Left lung (tissue), 10 donors: Measurements from ENCODE around the gene VAC14. TPM values are rescaled to one million over a fixed set of nuclear protein-coding genes. Genes with fewer than 3 reads are reported as not detected.

ENCODE experiments used
- ATAC-seq: fragments of 200-7000 bp; cut with Tn5 transposase; one replicate; pipeline ENCODE4 v1.9.1; 2020; ENCODE audit warnings: moderate library complexity
- DNase-seq, 4 donors: peaks; one replicate each; pipeline ENCODE4 v3.0.0-alpha.2; 2013 to 2020
- H3K27ac ChIP-seq, 2 donors: fragments of 200-600 bp; sonication (generic) in 1 of 2; one replicate each; pipeline versions ENCODE4 v1.5.0 to v1.8.0; 2020 to 2021
- H3K27me3 ChIP-seq, 2 donors: fragments of 200-600 bp; sonication (generic) in 1 of 2; one replicate each; pipeline versions ENCODE4 v1.5.0 to v1.8.0; 2020 to 2021
- H3K36me3 ChIP-seq, 2 donors: fragments of 200-600 bp; sonication (generic) in 1 of 2; one replicate each; pipeline versions ENCODE4 v1.5.0 to v1.8.0; 2020 to 2021
- H3K4me1 ChIP-seq, 2 donors: fragments of 200-600 bp; one replicate each; pipeline ENCODE4 v1.8.0; 2021
- H3K4me3 ChIP-seq, 2 donors: fragments of 200-600 bp; sonication (generic) in 1 of 2; one replicate each; pipeline versions ENCODE4 v1.5.0 to v1.8.0; 2020 to 2021; ENCODE audit warnings: mild to moderate bottlenecking in 1 of 2
- H3K9me3 ChIP-seq, 2 donors: fragments of 200-600 bp; sonication (generic) in 1 of 2; one replicate each; pipeline versions ENCODE4 v1.5.0 to v1.8.0; 2020 to 2021
- CTCF ChIP-seq, 2 donors: fragments of 200-600 bp; sonication (generic) in 1 of 2; IDR thresholded peaks; one replicate each; pipeline versions ENCODE4 v1.5.0 to v1.8.0; 2021; ENCODE audit warnings: antibody characterized with exemption in 2 of 2
- intact Hi-C, 2 donors: fragments of 100-400 bp; cut with DNase I; formaldehyde crosslinking; loops; one replicate each; pipeline versions ENCODE4 v1.11.2 to v1.14.2; 2022
- polyA plus RNA-seq, 6 donors: library from polyadenylated mRNA; unstranded; fragments of 120-200 nt; gene quantifications; one replicate each; pipeline ENCODE4 v1.2.1, GENCODE V29; 2013; ENCODE audit not compliant: insufficient read length in 6 of 6
- total RNA-seq, 2 donors: library from RNA; stranded (reverse); fragmentation: NEBNext Ultra II Directional; extraction: Animal tissue kit (Norgen Biotek cat#: 25700); gene quantifications; one replicate each; pipeline ENCODE4 v1.2.1, GENCODE V29; 2021
- donor health status: DM: no; HTN: yes; CAD: no.
- donor health status: DM: no; HTN: no; CAD: no.

The VAC14 gene
- total and polyA plus RNA-seq, 8 donors, result 22.2 to 53.2 (median 29.2) TPM

- no peaks in the 10 kb centered on the region for H3K4me1 ChIP-seq
- H3K36me3 ChIP-seq, result peaks cover 0 to 87% of the 10 kb centered on the region in 2 donors
- no peak for TF ChIP-seq CTCF (IDR thresholded peaks at IDR 0.05)
- H3K27ac ChIP-seq, result no peak overlapping the region
- H3K9me3 ChIP-seq, result no peaks in the 10 kb centered on the region
- DNase-seq (no peak), ATAC-seq (no peak)
- intact Hi-C loops, result no loop called here
- no peaks in the 10 kb centered on the region for H3K27me3 ChIP-seq
- no peak overlapping the region for H3K4me3 ChIP-seq
Measured at GRCh38 chr16:70765491-70765890, 35.5 kb downstream of the VAC14 start.

GRCh38 chr16:70764632-70765031 lies 36.3 kb downstream of the VAC14 start:
- Histone ChIP-seq H3K4me1 (no peaks in the 10 kb centered on the region), H3K9me3 (no peaks in the 10 kb centered on the region), H3K36me3 (peaks cover 0 to 87% of the 10 kb centered on the region in 2 donors), H3K27ac (no peak overlapping the region), H3K27me3 (no peaks in the 10 kb centered on the region), H3K4me3 (no peak overlapping the region)
- DNase-seq, result no peak
- no peak for TF ChIP-seq CTCF (IDR thresholded peaks at IDR 0.05)
- no peak for ATAC-seq
- intact Hi-C loops, result no loop called here

- H3K9me3 ChIP-seq, result no peaks in the 10 kb centered on the region
- ATAC-seq (no peak), DNase-seq (no peak)
- no peak overlapping the region for H3K27ac ChIP-seq
- no peak for TF ChIP-seq CTCF (IDR thresholded peaks at IDR 0.05)
- no peaks in the 10 kb centered on the region for H3K27me3 ChIP-seq
- H3K36me3 ChIP-seq, result peaks cover 0 to 98% of the 10 kb centered on the region in 2 donors
- no peak overlapping the region for H3K4me3 ChIP-seq
- H3K4me1 ChIP-seq, result no peaks in the 10 kb centered on the region
- intact Hi-C loops, result no loop called here
Measured at GRCh38 chr16:70760221-70760620, 40.7 kb downstream of the VAC14 start.

- Histone ChIP-seq H3K27ac (no peak overlapping the region), H3K36me3 (peaks cover 0 to 98% of the 10 kb centered on the region in 2 donors), H3K4me1 (no peaks in the 10 kb centered on the region), H3K9me3 (no peaks in the 10 kb centered on the region), H3K4me3 (no peak overlapping the region), H3K27me3 (no peaks in the 10 kb centered on the region)
- DNase-seq (no peak), ATAC-seq (no peak)
- intact Hi-C loops, result no loop called here
- TF ChIP-seq CTCF (IDR thresholded peaks at IDR 0.05), result no peak
Measured at GRCh38 chr16:70759666-70760065, 41.3 kb downstream of the VAC14 start.

- H3K27me3 ChIP-seq, result no peaks in the 10 kb centered on the region
- no peak overlapping the region for H3K4me3 ChIP-seq
- DNase-seq, result no peak
- no peak for ATAC-seq
- peaks cover 0 to 98% of the 10 kb centered on the region in 2 donors for H3K36me3 ChIP-seq
- no peak for TF ChIP-seq CTCF (IDR thresholded peaks at IDR 0.05)
- no peak overlapping the region for H3K27ac ChIP-seq
- no peaks in the 10 kb centered on the region for H3K4me1 ChIP-seq
- intact Hi-C loops, result no loop called here
- H3K9me3 ChIP-seq, result no peaks in the 10 kb centered on the region
Measured at GRCh38 chr16:70758786-70759185, 42.2 kb downstream of the VAC14 start.
